MCF 10A (cell line): ENCODE results near the gene ROCK2. TPM values are rescaled to one million over a fixed set of nuclear protein-coding genes. Genes with fewer than 3 reads are reported as not detected.

Source experiments
- BruUV-seq: library from RNA; stranded (reverse); fragments of 400-500 nt; replicated peaks from 2 replicates; lab custom pipeline; 2021; lab: Mats Ljungman, UMichigan
- CTCF ChIA-PET: fragments of 300-600 bp; sonication (Branson Sonifier 250); formaldehyde crosslinking; extraction: SDS; loops from one replicate; lab custom pipeline; 2021; ENCODE audit warnings: antibody characterized with exemption, inconsistent platforms; lab: Yijun Ruan, JAX
- POLR2A ChIA-PET: fragments of 300-600, 350-650 bp; sonication (Branson Sonifier 250); formaldehyde crosslinking; extraction: SDS; loops from one replicate; lab custom pipeline; 2020; ENCODE audit warnings: antibody characterized with exemption, inconsistent platforms; lab: Yijun Ruan, JAX
- DNase-seq: peaks from one replicate; pipeline ENCODE4 v3.0.0-alpha.2; 2018; ENCODE audit not compliant: unreplicated experiment
- H3K27ac Mint-ChIP-seq: one replicate; pipeline ENCODE4 v1.8.0; 2022; ENCODE audit warnings: mild to moderate bottlenecking, low read depth, mixed read lengths; ENCODE audit not compliant: unreplicated experiment
- H3K27me3 Mint-ChIP-seq: one replicate; pipeline ENCODE4 v1.8.0; 2022; ENCODE audit warnings: mixed read lengths; ENCODE audit not compliant: insufficient read depth, unreplicated experiment
- H3K36me3 Mint-ChIP-seq: one replicate; pipeline ENCODE4 v1.8.0; 2022; ENCODE audit warnings: mild to moderate bottlenecking, moderate library complexity, mixed read lengths; ENCODE audit not compliant: insufficient read depth, unreplicated experiment
- H3K4me1 Mint-ChIP-seq: one replicate; pipeline ENCODE4 v1.8.0; 2022; ENCODE audit warnings: mixed read lengths; ENCODE audit not compliant: insufficient read depth, unreplicated experiment
- H3K4me3 Mint-ChIP-seq: one replicate; pipeline ENCODE4 v1.8.0; 2022; ENCODE audit warnings: mild to moderate bottlenecking, moderate library complexity, mixed read lengths; ENCODE audit not compliant: unreplicated experiment
- H3K9me3 Mint-ChIP-seq: one replicate; pipeline ENCODE4 v1.8.0; 2022; ENCODE audit warnings: mixed read lengths; ENCODE audit not compliant: unreplicated experiment
- CTCF ChIP-seq: fragments of 200-600 bp; IDR thresholded peaks from one replicate; pipeline ENCODE4 v1.8.0; 2022; ENCODE audit warnings: antibody characterized with exemption, mild to moderate bottlenecking; ENCODE audit not compliant: unreplicated experiment
- intact Hi-C: fragments of 100-400 bp; cut with micrococcal nuclease; formaldehyde crosslinking; loops from 2 replicates; pipeline ENCODE4 v1.14.1; 2022
- total RNA-seq: library from RNA; stranded (reverse); gene quantifications from 2 replicates; pipeline ENCODE4 v1.2.3, GENCODE V29; 2022

The ROCK2 gene
- total RNA-seq, 1 experiment from 2014 or later, result 40.7 TPM

GRCh38 chr2:11286323-11286722 is 58.1 kb downstream of the ROCK2 start:
- H3K9me3 Mint-ChIP-seq, result no peaks in the 10 kb centered on the region
- peak overlapping the region; percentile 74 for H3K27ac Mint-ChIP-seq
- no peak for DNase-seq
- no peak for TF ChIP-seq CTCF
- intact Hi-C loops, result no loop called here
- POLR2A ChIA-PET, result interaction anchor here (2.3 to 2.5 kb wide), 2 partner anchors 11 to 58 kb away, joined by 9 to 14 read pairs; partner anchors contain the start of gene ROCK2
- H3K36me3 Mint-ChIP-seq, result peaks cover 33% of the 10 kb centered on the region
- no peaks in the 10 kb centered on the region for H3K27me3 Mint-ChIP-seq
- CTCF ChIA-PET, result no interaction called here
- no TSS peak for BruUV-seq
- no peak overlapping the region for H3K4me3 Mint-ChIP-seq
- H3K4me1 Mint-ChIP-seq, result peaks cover 5% of the 10 kb centered on the region

GRCh38 chr2:11285499-11285898 is 58.9 kb downstream of the ROCK2 start:
- BruUV-seq, result no TSS peak
- ChIA-PET CTCF (interaction anchor here (0.6 to 0.7 kb wide), 2 partner anchors 154 to 163 kb away, joined by 3 read pairs; no protein-coding TSS in a partner anchor), POLR2A (interaction anchor here (2.5 kb wide), 1 partner anchor 58 kb away, joined by 14 read pairs; the partner anchor contains the start of gene ROCK2)
- intact Hi-C loops, result no loop called here
- peaks cover 9% of the 10 kb centered on the region for H3K4me1 Mint-ChIP-seq
- no peaks in the 10 kb centered on the region for H3K27me3 Mint-ChIP-seq
- H3K36me3 Mint-ChIP-seq, result peaks cover 34% of the 10 kb centered on the region
- H3K9me3 Mint-ChIP-seq, result no peaks in the 10 kb centered on the region
- no peak for TF ChIP-seq CTCF
- no peak overlapping the region for H3K27ac Mint-ChIP-seq
- DNase-seq, result no peak
- no peak overlapping the region for H3K4me3 Mint-ChIP-seq

GRCh38 chr2:11281186-11281585 is 63.2 kb downstream of the ROCK2 start:
- POLR2A ChIA-PET, result no interaction called here
- Mint-ChIP-seq H3K4me1 (peaks cover 9% of the 10 kb centered on the region), H3K9me3 (no peaks in the 10 kb centered on the region), H3K27ac (no peak overlapping the region), H3K4me3 (no peak overlapping the region), H3K36me3 (peaks cover 44% of the 10 kb centered on the region), H3K27me3 (no peaks in the 10 kb centered on the region)
- intact Hi-C loops, result no loop called here
- no peak for DNase-seq
- no peak for TF ChIP-seq CTCF
- CTCF ChIA-PET, result no interaction called here
- no TSS peak for BruUV-seq

- ChIA-PET POLR2A (no interaction called here), CTCF (interaction anchor here (0.6 kb wide), 1 partner anchor 59 kb away, joined by 3 read pairs; no protein-coding TSS in a partner anchor)
- TF ChIP-seq CTCF, result no peak
- Mint-ChIP-seq H3K36me3 (peaks cover 44% of the 10 kb centered on the region), H3K4me1 (peaks cover 9% of the 10 kb centered on the region), H3K27ac (no peak overlapping the region), H3K27me3 (no peaks in the 10 kb centered on the region), H3K4me3 (no peak overlapping the region), H3K9me3 (no peaks in the 10 kb centered on the region)
- intact Hi-C loops, result no loop called here
- DNase-seq, result no peak
- no TSS peak for BruUV-seq
Measured at GRCh38 chr2:11280713-11281112, 63.7 kb downstream of the ROCK2 start.
